ENCODE measurements around the gene KCNMB4.

GRCh38 chr12:70383886-70384285, 17.8 kb downstream of the KCNMB4 start:
- no peak for TF ChIP-seq CTCF (conservative IDR thresholded peaks at IDR 0.05; ENCODE audit: low read depth, low read length)
- TF ChIP-seq EZH2phosphoT487 (IDR thresholded peaks at IDR 0.05; ENCODE audit: borderline replicate concordance, low read length), result no peak

Data from PC-3 (cell line).